Astrocyte (in vitro differentiated cells and primary cell): Measurements from ENCODE around the gene BLVRA. TPM values are rescaled to one million over a fixed set of nuclear protein-coding genes. Genes with fewer than 3 reads are reported as not detected.

Experiments used
- DNase-seq: peaks from one replicate; pipeline ENCODE4 v3.0.0-alpha.2; 2010; ENCODE audit warnings: low read depth
- FAIRE-seq: peaks from 2 replicates; lab custom pipeline; 2011; peaks lifted over from hg19 to GRCh38; lab: Jason Lieb, UNC
- H2AFZ ChIP-seq: 2 replicates; pipeline ENCODE4 v1.6.0; 2012; ENCODE audit warnings: low read depth, low read length, inconsistent platforms
- H3K27ac ChIP-seq: 2 replicates; pipeline ENCODE4 v1.5.1; 2011; ENCODE audit warnings: low read depth, low read length, inconsistent platforms
- H3K27me3 ChIP-seq: 2 replicates; pipeline ENCODE4 v1.6.0; 2011; ENCODE audit warnings: low read length, inconsistent platforms; ENCODE audit not compliant: insufficient read depth
- H3K36me3 ChIP-seq: 2 replicates; pipeline ENCODE4 v1.5.1; 2011; ENCODE audit warnings: low read length, inconsistent platforms; ENCODE audit not compliant: insufficient read depth
- H3K4me1 ChIP-seq: 2 replicates; pipeline ENCODE4 v1.5.1; 2011; ENCODE audit warnings: low read length, inconsistent platforms; ENCODE audit not compliant: insufficient read depth
- H3K4me2 ChIP-seq: 2 replicates; pipeline ENCODE4 v1.6.0; 2012; ENCODE audit warnings: low read length, inconsistent platforms
- H3K4me3 ChIP-seq: 2 replicates; pipeline ENCODE4 v1.5.1; 2011; ENCODE audit warnings: low read depth, mild to moderate bottlenecking, low read length, inconsistent platforms; ENCODE audit not compliant: insufficient read depth
- H3K79me2 ChIP-seq: 2 replicates; pipeline ENCODE4 v1.6.0; 2012; ENCODE audit warnings: mild to moderate bottlenecking, low read length, inconsistent platforms; ENCODE audit not compliant: insufficient read depth
- H3K9ac ChIP-seq: 2 replicates; pipeline ENCODE4 v1.6.0; 2012; ENCODE audit warnings: mild to moderate bottlenecking, low read length, inconsistent platforms
- H3K9me3 ChIP-seq: 2 replicates; pipeline ENCODE4 v1.5.1; 2012; ENCODE audit warnings: low read depth, mild to moderate bottlenecking, low read length, inconsistent platforms; ENCODE audit not compliant: insufficient read depth
- H4K20me1 ChIP-seq: 2 replicates; pipeline ENCODE4 v1.6.0; 2012; ENCODE audit warnings: low read length, inconsistent platforms; ENCODE audit not compliant: insufficient read depth
- H3K27ac Mint-ChIP-seq: one replicate; pipeline ENCODE4 v1.8.0; 2021; ENCODE audit warnings: mild to moderate bottlenecking, mixed read lengths; ENCODE audit not compliant: unreplicated experiment
- H3K27me3 Mint-ChIP-seq: one replicate; pipeline ENCODE4 v1.8.0; 2021; ENCODE audit warnings: low read depth, mixed read lengths; ENCODE audit not compliant: unreplicated experiment
- H3K36me3 Mint-ChIP-seq: one replicate; pipeline ENCODE4 v1.8.0; 2021; ENCODE audit warnings: low read depth, mixed read lengths; ENCODE audit not compliant: unreplicated experiment
- H3K4me1 Mint-ChIP-seq: one replicate; pipeline ENCODE4 v1.8.0; 2021; ENCODE audit warnings: low read depth, mixed read lengths; ENCODE audit not compliant: unreplicated experiment
- H3K4me3 Mint-ChIP-seq: one replicate; pipeline ENCODE4 v1.8.0; 2021; ENCODE audit warnings: mild to moderate bottlenecking, moderate library complexity, mixed read lengths; ENCODE audit not compliant: unreplicated experiment
- H3K9me3 Mint-ChIP-seq: one replicate; pipeline ENCODE4 v1.8.0; 2021; ENCODE audit warnings: mild to moderate bottlenecking, mixed read lengths; ENCODE audit not compliant: unreplicated experiment
- CTCF ChIP-seq: IDR thresholded peaks from 2 replicates; pipeline ENCODE4 v1.5.1; 2011; ENCODE audit warnings: low read depth, mild to moderate bottlenecking, inconsistent platforms, low read length, moderate library complexity; ENCODE audit not compliant: insufficient read depth
- EZH2 ChIP-seq: IDR thresholded peaks from 2 replicates; pipeline ENCODE4 v1.6.1; 2012; ENCODE audit warnings: mild to moderate bottlenecking, low read length, inconsistent platforms; ENCODE audit not compliant: insufficient read depth
- total RNA-seq: library from RNA; stranded (reverse); gene quantifications from 2 replicates; pipeline ENCODE4 v1.2.1, GENCODE V29; 2021

Gene BLVRA
- total RNA-seq, 1 donor from 2014 or later = 48.9 TPM

- TF ChIP-seq CTCF = no peak
- TF ChIP-seq EZH2 = no peak
- Histone ChIP-seq H4K20me1 (peaks cover 5% of the 10 kb centered on the region), H2AFZ (peak overlapping the region; percentile 91), H3K36me3 (no peaks in the 10 kb centered on the region), H3K27ac (peak overlapping the region; percentile 48), H3K27me3 (no peaks in the 10 kb centered on the region), H3K4me2 (peak overlapping the region; percentile 94), H3K4me1 (peaks cover 13% of the 10 kb centered on the region), H3K79me2 (peaks cover 5% of the 10 kb centered on the region), H3K4me3 (peak overlapping the region; percentile 70), H3K9ac (peak overlapping the region; percentile 83), H3K9me3 (no peaks in the 10 kb centered on the region)
- FAIRE-seq (no peak), DNase-seq (peak; percentile 35)
- H3K27me3 Mint-ChIP-seq = no peaks in the 10 kb centered on the region
- peaks cover 36% of the 10 kb centered on the region for H3K4me1 Mint-ChIP-seq
- H3K9me3 Mint-ChIP-seq = no peaks in the 10 kb centered on the region
- no peak overlapping the region for H3K27ac Mint-ChIP-seq
- H3K4me3 Mint-ChIP-seq = peak overlapping the region; percentile 85
- peaks cover 5% of the 10 kb centered on the region for H3K36me3 Mint-ChIP-seq
Measured at GRCh38 chr7:43758822-43759683, 573 bp downstream of the BLVRA start.

GRCh38 chr7:43760861-43761260 is 2.4 kb downstream of the BLVRA start:
- H3K4me1 ChIP-seq = peaks cover 13% of the 10 kb centered on the region
- H3K9ac ChIP-seq = no peak overlapping the region
- H3K79me2 ChIP-seq = peaks cover 5% of the 10 kb centered on the region
- Mint-ChIP-seq H3K4me3 (no peak overlapping the region), H3K27ac (no peak overlapping the region), H3K4me1 (peaks cover 44% of the 10 kb centered on the region), H3K27me3 (no peaks in the 10 kb centered on the region), H3K36me3 (peaks cover 5% of the 10 kb centered on the region), H3K9me3 (no peaks in the 10 kb centered on the region)
- no peak for TF ChIP-seq CTCF
- no peak for TF ChIP-seq EZH2
- no peak overlapping the region for H3K4me3 ChIP-seq
- no peaks in the 10 kb centered on the region for H3K27me3 ChIP-seq
- no peaks in the 10 kb centered on the region for H3K9me3 ChIP-seq
- H2AFZ ChIP-seq = no peak overlapping the region
- FAIRE-seq (no peak), DNase-seq (no peak)
- no peaks in the 10 kb centered on the region for H3K36me3 ChIP-seq
- H3K4me2 ChIP-seq = no peak overlapping the region
- H3K27ac ChIP-seq = no peak overlapping the region
- H4K20me1 ChIP-seq = peaks cover 13% of the 10 kb centered on the region

DNA sequence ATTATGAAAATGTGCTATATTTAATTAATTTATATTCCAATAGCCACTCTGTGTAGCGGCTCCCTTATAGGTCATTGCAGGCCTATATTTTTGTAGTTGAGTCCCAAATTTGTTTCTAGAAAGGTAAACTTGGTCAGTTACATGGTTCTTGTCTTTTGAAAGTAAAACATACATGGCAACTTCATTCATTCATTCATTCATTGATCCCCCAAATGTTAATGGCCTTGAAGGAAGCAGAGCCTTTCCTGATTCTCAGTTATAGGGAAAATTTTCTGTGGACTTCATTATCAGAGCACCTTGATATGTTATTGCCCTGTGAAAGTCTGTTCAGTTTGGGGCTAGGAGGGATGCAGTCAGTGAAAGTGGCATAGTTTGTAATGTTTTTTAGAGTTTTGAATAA is 2.9 kb downstream of the BLVRA start:
- Mint-ChIP-seq H3K36me3 (peaks cover 5% of the 10 kb centered on the region), H3K27me3 (no peaks in the 10 kb centered on the region), H3K27ac (no peak overlapping the region), H3K9me3 (no peaks in the 10 kb centered on the region), H3K4me1 (peaks cover 39% of the 10 kb centered on the region), H3K4me3 (no peak overlapping the region)
- H3K9me3 ChIP-seq = no peaks in the 10 kb centered on the region
- no peak overlapping the region for H2AFZ ChIP-seq
- no peak overlapping the region for H3K9ac ChIP-seq
- no peak overlapping the region for H3K4me2 ChIP-seq
- FAIRE-seq (no peak), DNase-seq (no peak)
- H4K20me1 ChIP-seq = peaks cover 13% of the 10 kb centered on the region
- H3K4me3 ChIP-seq = no peak overlapping the region
- H3K36me3 ChIP-seq = no peaks in the 10 kb centered on the region
- H3K27me3 ChIP-seq = no peaks in the 10 kb centered on the region
- H3K4me1 ChIP-seq = peaks cover 13% of the 10 kb centered on the region
- H3K27ac ChIP-seq = no peak overlapping the region
- H3K79me2 ChIP-seq = peaks cover 5% of the 10 kb centered on the region
- no peak for TF ChIP-seq EZH2
- TF ChIP-seq CTCF = no peak
